HTERT RPE-1 (cell line): ENCODE results near the gene GUCY1A1.
"Not testable (repeated sequence)": the region's sequence is repeated elsewhere in the genome, so short reads cannot be mapped to it uniquely, and the experiment has no call there.

Source experiments
- in situ Hi-C: fragments of 300-500 bp; cut with MboI; formaldehyde crosslinking; loops from 4 replicates; pipeline ENCODE4 v1.14.3; 2020; ENCODE audit warnings: low sequenced_read_pairs

The GUCY1A1 gene

GRCh38 chr4:155666344-155667221, at the start of gene GUCY1A1:
GUCY1A1 (plus strand) TSS chr4:155666848; CDS start chr4:155696868, 30,020 bp downstream.
- in situ Hi-C loops: no loop called here

- in situ Hi-C loops: no loop called here
Observed at GRCh38 chr4:155617296-155617695, 49.4 kb upstream of the GUCY1A1 start.

GRCh38 chr4:155618183-155618838, 48.3 kb upstream of the GUCY1A1 start:
- in situ Hi-C loops: no loop called here

- in situ Hi-C loops: no loop called here
Observed at GRCh38 chr4:155620637-155621036, 46.0 kb upstream of the GUCY1A1 start.

- in situ Hi-C loops: no loop called here
Observed at GRCh38 chr4:155624478-155624877, 42.2 kb upstream of the GUCY1A1 start.

- in situ Hi-C loops: no loop called here
Observed at GRCh38 chr4:155626561-155626960, 40.1 kb upstream of the GUCY1A1 start.

GRCh38 chr4:155629183-155629825, 37.3 kb upstream of the GUCY1A1 start:
- in situ Hi-C loops: no loop called here

GRCh38 chr4:155629956-155630355, 36.7 kb upstream of the GUCY1A1 start:
- in situ Hi-C loops: no loop called here

GRCh38 chr4:155632310-155632840, 34.3 kb upstream of the GUCY1A1 start:
- in situ Hi-C loops: no loop called here

GRCh38 chr4:155638195-155638965, 28.3 kb upstream of the GUCY1A1 start:
- in situ Hi-C loops: no loop called here

- in situ Hi-C loops: no loop called here
Observed at GRCh38 chr4:155639704-155640523, 26.7 kb upstream of the GUCY1A1 start.

- in situ Hi-C loops: no loop called here
Observed at GRCh38 chr4:155640751-155641150, 25.9 kb upstream of the GUCY1A1 start.

- in situ Hi-C loops: no loop called here
Observed at GRCh38 chr4:155643087-155643486, 23.6 kb upstream of the GUCY1A1 start.

GRCh38 chr4:155646001-155646400, 20.6 kb upstream of the GUCY1A1 start:
- in situ Hi-C loops: no loop called here

GRCh38 chr4:155650785-155651184, 15.9 kb upstream of the GUCY1A1 start:
- in situ Hi-C loops: not testable (repeated sequence)

- in situ Hi-C loops: no loop called here
Observed at GRCh38 chr4:155653052-155653451, 13.6 kb upstream of the GUCY1A1 start.

- in situ Hi-C loops: no loop called here
Observed at GRCh38 chr4:155656025-155656424, 10.6 kb upstream of the GUCY1A1 start.

- in situ Hi-C loops: no loop called here
Observed at GRCh38 chr4:155657169-155657568, 9.5 kb upstream of the GUCY1A1 start.

- in situ Hi-C loops: no loop called here
Observed at GRCh38 chr4:155657985-155658680, 8.5 kb upstream of the GUCY1A1 start.
